ENCODE results near the gene PRCD.

Gene PRCD

DNA sequence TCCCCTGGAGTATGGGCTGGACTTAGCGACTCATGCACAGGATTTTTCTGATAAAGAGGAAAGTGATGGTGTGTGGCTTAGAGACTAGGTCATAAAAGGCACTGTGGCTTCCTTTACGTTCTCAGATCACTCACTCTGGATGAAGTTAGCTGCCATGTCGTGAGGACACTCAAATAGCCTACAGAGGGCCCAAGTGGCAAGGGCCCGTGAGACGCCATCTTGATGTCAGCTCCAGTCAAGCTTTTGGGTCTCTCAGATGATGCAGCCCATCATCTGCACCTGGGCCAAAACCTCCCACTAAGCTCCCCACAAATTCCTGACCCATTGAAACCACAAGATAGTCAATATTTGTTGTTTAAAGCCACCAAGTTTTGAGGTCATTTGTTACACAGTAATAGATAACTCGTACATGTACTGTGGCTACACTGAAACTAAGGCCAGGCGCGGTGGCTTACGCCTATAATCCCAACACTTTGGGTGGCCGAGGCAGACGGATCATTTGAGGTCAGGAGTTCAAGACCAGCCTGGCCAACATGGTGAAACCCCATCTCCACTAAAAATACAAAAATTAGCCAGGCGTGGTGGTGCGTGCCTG is 31.1 kb downstream of the PRCD start:
- DNase-seq (ENCODE audit: low read depth), result no peak

DNA sequence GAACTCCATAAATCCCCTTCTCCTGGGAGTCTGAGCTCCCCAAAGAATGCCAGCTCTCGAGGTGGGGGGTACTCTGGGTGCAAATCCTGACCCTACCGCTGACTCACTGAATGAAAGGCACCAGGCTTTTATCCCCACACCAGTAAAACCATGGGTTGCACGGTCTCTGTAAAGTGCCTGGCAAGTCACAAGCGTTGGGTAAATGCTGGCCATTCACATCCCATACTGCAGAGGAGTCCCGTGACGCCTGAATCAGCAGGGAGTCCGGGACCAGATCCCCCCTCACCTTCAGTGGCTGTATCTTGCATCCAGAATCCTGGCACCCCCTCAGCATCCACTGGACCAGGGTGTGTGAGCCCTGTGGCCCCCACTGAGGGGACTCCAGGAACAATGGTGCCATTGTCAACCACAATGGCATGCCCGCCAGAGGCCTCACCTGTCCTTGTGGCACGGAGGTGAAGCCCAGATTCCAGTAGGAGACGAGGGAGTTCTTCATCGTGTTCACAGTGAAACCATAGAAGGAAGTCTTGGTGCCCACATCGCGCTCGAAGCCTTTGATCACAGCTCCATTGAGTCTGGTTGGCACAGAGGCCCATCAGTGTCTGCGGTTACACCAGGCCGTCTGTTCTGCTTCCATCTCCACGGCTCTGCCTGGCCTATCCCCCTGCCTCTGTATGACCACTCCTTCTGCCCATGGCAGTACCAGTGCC is 32.5 kb downstream of the PRCD start:
- DNase-seq (ENCODE audit: low read depth), result no peak

GRCh38 chr17:76573096-76573495 is 33.3 kb downstream of the PRCD start:
- DNase-seq (ENCODE audit: low read depth), result no peak

DNA sequence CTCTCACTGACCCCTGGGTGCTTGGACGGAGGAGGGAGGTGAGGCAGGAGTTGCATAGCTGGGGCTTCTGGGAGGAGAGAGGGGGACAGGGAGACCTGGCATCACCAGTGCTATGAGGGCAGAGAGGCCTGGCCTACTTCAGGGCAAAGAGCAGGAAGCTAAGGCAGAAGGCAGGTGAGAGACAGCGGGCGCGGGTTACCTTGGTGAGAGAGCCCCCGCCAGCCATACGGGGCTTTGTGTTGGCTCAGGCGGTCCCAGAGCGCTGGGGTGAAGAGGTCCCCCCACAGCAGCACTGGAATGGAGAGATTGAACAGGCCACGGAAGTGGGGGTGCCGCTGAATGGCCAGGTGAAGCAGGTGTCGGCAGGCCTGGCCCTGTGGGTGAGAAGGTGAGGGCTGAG is 34.3 kb downstream of the PRCD start:
- DNase-seq (ENCODE audit: low read depth), result no peak

DNA sequence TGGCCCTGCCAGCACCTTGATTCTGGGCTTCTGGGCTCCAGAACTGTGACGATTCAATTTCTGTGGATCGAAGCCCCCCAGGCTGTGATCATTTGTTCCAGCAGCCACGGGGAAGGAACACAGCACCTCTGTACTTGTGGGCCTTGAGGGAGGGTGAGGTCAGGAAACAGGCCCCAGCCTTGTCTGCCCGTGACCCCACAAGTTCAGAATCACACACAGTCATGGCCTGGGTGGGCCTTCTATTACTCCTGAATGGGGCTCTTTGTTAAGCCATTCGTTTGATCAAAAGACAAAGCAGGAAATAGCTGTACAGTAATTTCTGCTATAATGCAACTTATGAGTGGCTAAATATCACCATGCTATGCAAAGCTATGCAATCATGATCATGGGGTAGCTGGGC is 35.7 kb downstream of the PRCD start:
- no peak for DNase-seq (ENCODE audit: low read depth)

DNA sequence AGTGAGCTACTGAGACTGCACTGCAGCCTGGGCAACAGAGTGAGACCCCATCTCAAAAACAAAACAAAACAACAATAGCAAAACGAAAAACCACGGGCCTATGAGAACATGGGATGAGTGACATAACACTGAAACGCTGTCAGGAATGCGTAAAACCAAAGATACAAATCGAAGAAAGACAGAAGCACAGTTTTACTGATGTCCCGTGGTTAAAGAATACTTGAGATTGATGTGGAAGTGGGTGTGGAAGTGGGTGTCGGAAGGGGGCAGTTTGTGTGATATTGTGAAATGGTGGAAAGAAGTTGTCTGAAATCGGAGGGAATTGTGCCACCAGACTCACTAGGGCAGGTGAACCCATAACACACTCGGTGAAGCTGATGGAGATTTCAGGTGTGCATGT is 36.3 kb downstream of the PRCD start:
- no peak for DNase-seq (ENCODE audit: low read depth)

- no peak for DNase-seq (ENCODE audit: low read depth)
Observed at GRCh38 chr17:76577876-76578275, 38.0 kb downstream of the PRCD start.

DNA sequence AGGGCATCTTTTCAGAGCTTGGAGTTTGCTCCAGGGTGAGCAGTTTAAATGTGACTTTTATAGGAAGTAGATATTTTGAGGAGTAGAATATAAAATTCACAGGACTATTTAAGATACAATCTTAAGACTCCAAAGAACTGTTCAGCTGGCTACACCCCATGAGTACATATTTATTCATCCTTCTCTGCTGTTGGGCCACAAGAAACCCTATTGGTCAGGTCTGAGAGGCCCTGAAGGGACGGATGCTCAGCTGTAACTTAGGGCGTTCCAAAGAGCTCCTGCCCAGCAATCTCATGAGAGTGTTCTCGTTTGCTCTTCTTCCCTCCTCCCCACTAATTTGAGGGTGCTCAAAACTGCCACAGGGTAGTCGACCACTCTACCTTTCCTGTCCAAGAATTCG is 38.5 kb downstream of the PRCD start:
- DNase-seq (ENCODE audit: low read depth), result no peak

GRCh38 chr17:76579281-76579680 is 39.4 kb downstream of the PRCD start:
- no peak for DNase-seq (ENCODE audit: low read depth)

DNA sequence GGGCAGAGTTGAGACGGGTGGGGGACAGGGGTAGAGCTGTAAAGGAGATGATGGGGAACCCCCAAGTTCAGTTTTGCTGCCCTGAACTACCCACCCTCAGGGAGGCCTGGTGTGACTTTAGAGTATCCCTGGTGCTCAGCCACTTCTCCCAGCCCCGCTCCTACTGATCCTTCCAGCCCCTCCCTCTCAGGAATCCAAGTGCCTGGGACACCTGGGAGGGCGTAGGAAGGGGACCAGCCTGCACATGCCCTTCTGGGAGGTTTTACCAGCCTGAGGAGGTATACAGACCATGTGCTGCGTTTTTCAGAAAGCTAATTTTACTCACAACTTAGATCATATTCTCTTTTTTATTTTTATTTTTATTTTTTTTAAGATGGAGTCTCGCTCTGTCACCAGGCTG is 41.7 kb downstream of the PRCD start:
- no peak for DNase-seq (ENCODE audit: low read depth)

- DNase-seq (ENCODE audit: low read depth), result no peak
Observed at GRCh38 chr17:76582660-76583059, 42.8 kb downstream of the PRCD start.

DNA sequence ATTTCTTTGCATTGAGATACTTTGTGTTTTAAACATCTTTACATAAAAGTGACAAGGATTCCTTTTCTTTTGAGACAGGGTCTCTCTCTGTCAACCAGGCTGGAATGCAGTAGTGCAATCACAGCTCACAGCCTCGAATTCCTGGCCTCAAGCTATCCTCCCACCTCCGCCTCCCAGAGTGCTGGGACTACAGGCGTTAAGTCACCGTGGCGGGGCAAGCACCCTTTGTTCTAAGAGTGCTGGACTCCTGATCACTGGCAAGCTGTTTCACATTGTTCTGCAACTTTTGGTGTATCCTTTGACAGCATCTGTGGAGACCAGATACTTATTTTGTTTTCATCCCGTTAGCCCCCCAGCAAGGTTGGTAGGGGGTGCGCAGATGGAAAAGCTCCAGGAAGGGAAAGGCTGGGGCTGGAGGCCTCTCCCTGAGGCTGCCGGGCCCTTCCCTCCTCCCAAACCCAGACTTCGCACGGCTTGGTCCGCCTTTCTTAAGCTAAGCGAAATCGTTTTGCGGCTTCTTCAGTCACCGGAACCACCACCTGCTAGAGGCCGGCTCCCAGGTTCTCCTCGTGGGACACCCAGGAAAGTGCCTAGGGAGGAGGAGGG is 44.7 kb downstream of the PRCD start:
- no peak for DNase-seq (ENCODE audit: low read depth)

- DNase-seq (ENCODE audit: low read depth), result no peak
Observed at GRCh38 chr17:76585033-76585648, 45.3 kb downstream of the PRCD start.

DNA sequence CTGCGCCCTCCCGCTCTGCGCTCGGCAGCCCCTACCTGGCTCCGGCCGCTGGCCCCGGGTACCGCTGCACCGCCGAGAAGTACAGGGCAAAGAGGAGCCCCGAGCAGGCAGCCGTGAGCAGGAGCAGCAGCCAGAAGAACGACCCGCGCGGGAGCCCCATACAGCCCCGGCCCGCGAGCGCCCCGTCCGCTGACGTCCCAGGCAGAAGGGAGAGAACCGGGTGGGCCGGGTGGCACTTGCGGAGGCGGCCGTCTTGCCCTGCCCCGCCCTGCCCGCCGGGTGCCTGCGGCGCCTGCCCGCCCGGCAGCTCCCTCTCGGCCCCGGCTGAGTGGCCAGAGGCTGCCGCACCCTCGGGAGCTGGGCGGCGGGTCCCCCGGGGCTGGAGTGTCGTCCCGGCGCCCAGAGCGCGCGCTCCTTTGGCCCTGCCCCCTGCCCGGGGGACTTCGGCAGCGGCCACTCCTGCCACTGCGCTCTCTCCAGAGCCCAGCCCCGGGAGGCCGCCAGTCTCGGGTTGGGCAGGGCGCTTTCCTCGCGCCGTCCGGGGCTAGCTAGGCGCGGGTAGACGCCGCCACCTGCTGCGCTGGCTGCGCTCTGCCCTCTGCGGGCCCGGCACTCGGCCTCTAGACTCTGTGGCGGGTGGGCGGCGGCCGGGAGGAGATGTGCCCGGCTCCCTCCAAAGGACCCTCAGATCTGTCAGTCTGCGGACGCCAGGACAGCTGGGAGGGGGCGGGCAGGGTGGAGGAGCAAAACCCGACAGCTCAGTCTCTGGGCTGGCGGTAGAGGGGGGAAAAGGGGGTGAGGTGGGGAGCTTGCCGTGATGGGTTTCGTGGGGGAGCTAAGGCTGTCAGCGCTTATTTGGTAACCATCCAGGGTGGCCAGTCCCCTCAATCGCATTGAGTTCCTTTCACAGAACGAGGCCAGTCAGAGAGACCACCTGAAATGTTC is 46.1 kb downstream of the PRCD start, which contains the start of gene ST6GALNAC2:
TSS of gene ST6GALNAC2 (minus strand) at position 212 of the 945 bp plus-strand sequence. CDS start at position 160, 52 bp downstream.
- DNase-seq (ENCODE audit: low read depth), result no peak

- no peak for DNase-seq (ENCODE audit: low read depth)
Observed at GRCh38 chr17:76586741-76587487, 47.1 kb downstream of the PRCD start.

- DNase-seq (ENCODE audit: low read depth), result no peak
Observed at GRCh38 chr17:76588182-76588581, 48.3 kb downstream of the PRCD start.

- no peak for DNase-seq (ENCODE audit: low read depth)
Observed at GRCh38 chr17:76593384-76593826, 53.6 kb downstream of the PRCD start.

DNA sequence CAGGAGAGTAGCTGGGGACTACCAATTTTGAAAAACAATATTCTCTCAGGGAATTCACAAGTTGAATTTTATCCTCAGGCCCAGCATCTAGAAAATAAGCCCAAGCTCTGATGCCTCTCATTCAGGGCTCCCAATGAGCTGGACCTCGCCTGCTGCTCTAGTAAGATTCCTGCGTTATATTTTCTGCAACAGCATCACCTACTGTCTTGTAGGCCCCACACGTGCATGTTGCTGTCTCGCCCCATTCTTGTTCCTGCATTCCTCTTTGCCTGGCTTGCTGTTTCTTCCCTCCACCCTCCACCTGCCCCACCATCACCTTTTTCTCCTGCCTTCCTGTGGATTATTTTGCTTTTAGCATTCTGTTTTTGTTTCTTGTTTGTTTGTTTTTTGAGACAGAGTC is 54.1 kb downstream of the PRCD start:
- DNase-seq (ENCODE audit: low read depth), result no peak

- DNase-seq (ENCODE audit: low read depth), result no peak
Observed at GRCh38 chr17:76594690-76595089, 54.8 kb downstream of the PRCD start.

Data from activated T-cell treated with anti-CD3 and anti-CD28 coated beads for 24 hours (primary cell).